GM12891 (cell line): Measurements from ENCODE around the gene MIPEP.

Experiments
- PAX5 ChIP-seq: IDR thresholded peaks from 2 replicates; pipeline ENCODE4 v1.6.1; 2011; ENCODE audit warnings: low read length, moderate library complexity, mild to moderate bottlenecking; ENCODE audit not compliant: insufficient read depth, severe bottlenecking
- POLR2A ChIP-seq: IDR thresholded peaks from 2 replicates; pipeline ENCODE4 v1.6.1; 2011; ENCODE audit warnings: low read depth, low read length, control low read depth
- POLR2AphosphoS5 ChIP-seq: IDR thresholded peaks from 2 replicates; pipeline ENCODE4 v1.6.1; 2011; ENCODE audit warnings: low read depth, low read length, control low read depth
- POU2F2 ChIP-seq: IDR thresholded peaks from 2 replicates; pipeline ENCODE4 v1.6.1; 2011; ENCODE audit warnings: low read depth, mild to moderate bottlenecking, control low read depth, low read length, moderate library complexity
- SPI1 ChIP-seq: IDR thresholded peaks from 2 replicates; pipeline ENCODE4 v1.6.1; 2011; ENCODE audit warnings: low read depth, low read length, control low read depth
- TAF1 ChIP-seq: IDR thresholded peaks from 2 replicates; pipeline ENCODE4 v1.6.1; 2011; ENCODE audit warnings: low read depth, low read length, control low read depth

DNA sequence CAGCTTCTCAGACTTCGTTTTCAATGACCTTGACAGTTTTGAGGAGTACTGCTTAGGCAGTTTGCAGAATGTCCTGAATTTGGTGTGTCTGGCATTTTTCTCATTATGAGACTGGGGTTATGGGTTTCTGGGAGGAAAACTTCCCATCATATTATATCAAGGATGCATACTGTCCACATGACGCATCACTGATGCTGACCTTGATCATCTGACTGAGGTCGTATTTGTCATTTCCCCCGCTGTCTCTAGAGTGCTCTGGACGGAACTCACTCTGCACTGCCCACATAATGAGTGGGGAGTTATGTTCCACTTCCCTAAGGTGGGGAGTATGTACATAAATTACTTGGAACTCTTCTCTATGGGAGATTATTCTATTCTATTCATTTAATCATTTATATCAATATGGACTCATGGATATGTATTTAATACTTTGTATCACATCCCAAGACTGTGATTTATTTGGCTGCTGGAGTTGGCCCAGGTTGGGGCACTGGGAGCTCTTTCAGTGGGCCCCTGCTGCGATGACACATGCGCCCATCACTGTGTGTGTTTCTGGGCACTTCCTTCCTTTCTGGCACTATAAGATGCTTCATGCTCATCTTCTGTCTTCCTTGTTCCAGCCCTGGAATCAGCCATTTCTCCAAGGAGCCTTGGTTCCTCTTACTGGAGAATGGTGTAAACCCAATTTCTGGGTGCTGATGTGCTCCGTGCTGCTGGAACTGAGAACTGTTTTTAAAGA, 138.6 kb downstream of the MIPEP start:
- TF ChIP-seq POLR2A, result no peak
- no peak for TF ChIP-seq TAF1
- TF ChIP-seq POLR2AphosphoS5, result no peak
- no peak for TF ChIP-seq SPI1
- no peak for TF ChIP-seq PAX5
- no peak for TF ChIP-seq POU2F2
